ENCODE data around the gene FOXRED2.
A peak's percentile ranks its signal among the peaks of the same experiment; 100 is the strongest.
"Not testable (repeated sequence)": the region's sequence is repeated elsewhere in the genome, so short reads cannot be mapped to it uniquely, and the experiment has no call there.

The FOXRED2 gene

DNA sequence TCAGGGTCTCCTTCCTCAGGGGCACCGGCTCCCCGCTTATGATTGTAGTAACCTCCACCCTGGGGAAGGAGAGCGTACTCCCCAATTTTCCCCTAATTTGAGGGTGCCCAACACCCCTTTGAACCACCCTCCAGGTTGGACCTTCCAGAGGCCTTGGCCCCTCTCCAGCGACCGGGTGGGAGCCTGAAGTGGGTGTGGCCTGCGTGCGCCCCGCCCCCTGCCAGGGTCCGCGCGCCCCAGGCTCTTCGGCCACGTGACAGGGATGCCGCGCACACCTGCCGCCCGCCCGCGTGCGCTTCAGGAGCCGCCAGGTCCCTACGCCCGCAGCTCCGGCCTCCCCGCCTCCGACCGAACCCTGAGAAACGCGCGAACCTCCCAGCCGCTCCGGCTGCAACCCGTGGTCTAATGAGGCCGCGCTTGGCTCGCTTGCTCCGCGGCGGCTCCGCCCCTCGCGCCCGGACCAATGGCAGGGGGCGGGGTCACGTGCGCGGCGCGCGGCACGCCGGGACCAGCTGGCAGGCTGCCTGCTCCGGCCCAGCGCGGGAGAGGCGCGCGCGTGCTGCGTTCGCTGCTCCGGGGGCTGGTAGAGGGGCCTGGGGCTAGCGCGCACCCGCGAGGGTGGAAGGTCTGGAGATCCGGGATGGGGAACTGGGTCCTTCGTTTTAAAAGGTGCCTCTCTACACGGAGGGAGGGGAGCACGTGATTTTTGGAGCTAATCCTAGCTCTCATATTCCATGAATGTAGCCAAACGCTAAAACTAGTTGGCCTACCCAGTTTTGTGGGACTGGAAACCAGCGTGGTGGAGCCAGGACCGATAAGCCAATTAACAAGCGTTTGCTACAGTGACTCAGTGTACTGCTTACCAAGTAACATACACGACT, at the start of gene FOXRED2:
FOXRED2 (minus strand) TSS at position 404 of the 881 bp plus-strand sequence. CDS start 618 bp downstream, outside the sequence.
- DNase-seq, result peak; percentile 92

DNA sequence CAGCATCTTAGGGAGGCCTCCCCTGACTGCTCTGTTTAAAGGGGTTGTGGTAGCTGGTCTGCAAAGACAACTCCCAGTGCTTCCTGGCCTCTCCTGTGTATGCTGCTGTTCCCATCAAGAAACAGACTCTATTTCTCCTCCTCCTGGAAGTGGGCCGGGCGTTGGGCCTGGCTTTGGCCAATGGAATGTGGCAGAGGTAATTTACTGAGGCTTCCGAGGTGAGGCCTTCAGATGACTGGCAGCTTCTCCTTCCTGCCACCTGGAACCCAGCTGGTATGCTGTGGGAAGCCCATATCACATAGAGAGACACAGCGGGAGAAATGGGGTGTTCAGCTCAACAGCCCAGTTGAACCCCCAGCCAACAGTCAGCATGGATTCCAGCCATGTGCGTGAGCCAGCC, 47.3 kb upstream of the FOXRED2 start:
- no peak for DNase-seq

DNA sequence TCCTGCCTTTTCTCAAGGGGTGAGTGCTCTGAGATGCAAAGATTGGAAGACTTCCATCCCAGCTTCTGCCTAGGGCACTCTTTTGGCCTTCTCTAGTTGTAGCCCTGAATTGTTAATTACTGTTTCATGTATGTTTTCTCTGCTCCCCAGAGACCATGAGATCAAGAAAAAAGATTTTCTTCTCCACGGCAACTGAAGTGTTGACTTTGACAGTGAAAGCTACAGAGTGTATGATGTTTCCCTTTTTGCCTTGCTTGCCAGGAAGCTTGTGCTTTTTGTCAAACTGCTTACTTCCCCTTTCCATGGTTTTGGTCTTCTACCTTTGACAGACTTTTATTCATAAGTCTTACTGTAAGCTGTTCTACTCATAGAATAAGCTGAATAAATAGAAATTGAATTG, 45.4 kb upstream of the FOXRED2 start:
- no peak for DNase-seq

DNA sequence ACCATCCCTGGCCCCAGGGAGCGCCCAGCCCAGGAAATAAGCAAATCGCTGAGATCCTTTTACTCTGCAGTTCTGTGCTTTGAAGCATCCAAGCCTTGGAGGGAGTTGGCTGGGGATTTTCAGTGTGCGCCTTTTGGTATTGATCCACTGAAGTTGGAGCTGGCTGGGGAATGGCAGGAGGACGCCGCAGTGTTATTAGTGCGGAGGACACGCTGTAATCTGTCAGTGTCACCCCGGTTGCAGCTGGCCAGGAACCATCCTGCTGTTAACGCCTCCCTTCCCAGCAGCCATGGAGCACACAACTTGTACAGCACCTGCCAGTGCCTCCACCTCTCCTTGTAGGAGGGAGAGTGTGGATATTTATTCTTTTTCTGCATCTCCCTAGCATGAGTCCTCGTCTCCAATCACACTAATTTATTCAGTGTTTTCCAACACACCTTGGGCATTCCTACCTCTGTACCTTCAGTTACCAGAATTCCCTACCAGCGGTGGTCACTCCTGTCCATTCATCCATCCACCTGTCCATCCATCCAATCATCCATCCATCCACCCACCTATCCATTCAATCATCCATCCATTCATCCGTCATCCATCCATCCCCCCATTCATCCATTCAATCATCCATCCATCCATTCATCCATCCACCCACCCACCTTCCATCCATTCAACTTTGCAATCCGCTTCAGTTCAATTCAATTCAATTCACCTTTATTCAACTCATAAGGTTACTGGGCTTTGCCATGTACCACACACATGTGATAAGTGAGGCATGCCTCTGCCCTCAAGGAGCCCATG, 44.1 kb upstream of the FOXRED2 start:
- DNase-seq, result no peak

DNA sequence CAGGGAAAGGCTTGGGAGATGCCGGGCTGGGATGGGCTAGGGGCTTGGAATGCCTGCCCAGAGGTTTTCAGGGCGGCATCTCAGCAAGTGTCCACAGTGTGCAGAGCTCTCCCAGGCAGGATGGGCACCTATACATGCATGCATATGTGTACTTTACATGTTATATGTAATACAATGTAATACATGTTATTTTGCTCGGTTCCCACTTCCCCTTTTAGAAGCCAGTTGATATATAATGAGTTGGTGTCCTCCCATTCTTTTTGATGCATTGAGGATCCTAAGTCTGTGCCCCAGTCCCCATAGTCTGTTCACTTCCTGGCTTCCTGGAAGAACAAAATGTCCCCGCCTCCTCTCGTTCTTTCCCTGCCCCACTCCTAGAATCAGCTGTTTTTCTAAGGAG, 42.2 kb upstream of the FOXRED2 start:
- no peak for DNase-seq

DNA sequence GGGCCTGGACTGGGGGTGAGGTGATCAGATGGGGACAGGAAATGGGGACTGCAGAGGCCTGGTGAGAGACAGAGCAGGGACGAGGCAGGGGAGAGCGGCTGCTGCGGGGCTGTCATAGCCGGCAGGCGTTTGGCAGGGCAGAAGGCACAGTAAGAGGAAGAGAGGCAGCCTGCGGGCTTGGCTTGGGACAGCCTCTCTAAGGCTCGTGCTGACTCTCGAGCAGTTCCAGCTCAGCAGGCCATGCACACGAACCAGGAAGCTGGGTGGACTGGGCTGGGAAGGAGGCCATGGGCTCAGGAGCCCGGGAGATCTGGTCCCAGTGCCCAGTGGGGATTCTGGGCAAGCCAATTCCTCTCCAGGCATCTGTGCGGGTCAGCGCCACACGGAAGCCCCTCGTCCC, 41.8 kb upstream of the FOXRED2 start:
- no peak for DNase-seq

DNA sequence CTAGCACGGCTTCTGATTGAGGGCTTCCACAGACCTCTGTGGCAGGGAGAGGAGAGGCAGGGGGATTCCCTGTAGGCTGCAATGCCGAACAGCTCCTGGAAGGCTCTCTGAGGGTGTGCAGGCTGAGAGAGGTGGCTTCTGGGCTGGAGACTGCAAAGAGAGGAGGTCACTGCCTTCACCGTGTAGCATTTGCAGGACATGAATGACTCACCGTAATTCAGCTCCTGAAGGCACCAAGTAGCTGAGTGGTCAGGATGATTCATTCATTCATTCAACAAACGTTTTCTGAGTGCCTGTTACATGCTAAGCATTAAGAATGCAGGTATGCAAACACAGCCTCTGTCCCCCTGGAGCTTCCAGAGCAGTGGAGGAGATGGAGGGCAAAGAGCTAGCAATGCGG, 40.1 kb upstream of the FOXRED2 start:
- DNase-seq, result peak; percentile 9

DNA sequence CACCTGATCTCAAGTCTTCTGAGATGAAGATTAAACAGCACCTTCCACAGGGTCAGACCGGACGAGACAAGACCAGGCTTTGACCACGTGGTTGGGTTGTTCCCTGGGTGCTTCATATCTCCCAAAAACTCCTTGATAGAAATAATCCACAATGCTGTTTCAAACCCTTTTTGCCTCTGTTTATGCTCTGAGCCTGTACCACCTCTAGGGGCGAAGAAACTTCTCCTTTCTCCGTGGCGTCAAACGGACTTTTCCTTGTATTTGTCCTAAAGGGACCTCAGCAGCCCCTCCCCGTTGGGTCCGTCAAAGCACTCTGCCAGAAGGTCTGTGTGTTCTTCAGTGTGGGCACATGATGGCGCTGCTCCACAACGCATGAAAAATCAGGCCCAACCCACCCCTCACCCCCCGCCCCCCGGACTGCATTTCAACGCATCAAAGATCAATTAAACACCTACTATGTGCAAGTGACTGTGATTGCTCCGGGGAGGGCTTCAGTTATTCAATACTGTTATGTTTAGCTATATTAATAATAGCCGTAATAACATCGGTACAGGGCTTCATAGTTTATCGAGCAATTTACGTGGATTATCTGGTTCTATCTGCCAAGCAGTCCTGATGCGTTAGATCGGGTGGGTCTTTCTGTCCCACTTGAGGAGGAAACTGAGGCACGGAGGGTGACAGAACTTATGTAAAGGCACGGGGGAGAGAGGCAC, 39.4 kb upstream of the FOXRED2 start:
- DNase-seq, result peak; percentile 64

DNA sequence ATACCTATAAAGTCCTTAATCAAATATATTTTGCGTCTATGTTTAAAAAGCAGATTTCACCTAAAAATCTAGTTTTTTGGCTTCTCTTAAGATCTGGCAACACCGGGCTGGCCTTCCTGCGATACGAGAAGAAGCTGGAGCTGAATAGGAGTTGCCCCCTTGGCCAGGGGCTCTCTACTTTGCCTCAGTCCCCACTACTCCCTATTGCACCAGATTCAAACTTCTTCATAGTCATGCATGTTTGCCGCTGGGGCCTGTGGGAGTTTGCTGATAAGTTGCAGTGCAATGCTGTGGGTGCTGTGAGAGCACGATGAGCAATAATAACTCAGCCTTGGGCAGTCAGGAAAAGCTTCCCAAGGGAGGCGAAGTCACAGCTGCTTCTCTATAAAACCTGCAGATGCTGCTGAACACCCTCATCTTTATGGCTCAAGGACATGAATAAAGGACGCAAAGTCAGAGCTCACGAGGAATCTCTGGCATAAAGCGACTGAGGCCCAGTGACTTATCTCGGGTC, 37.3 kb upstream of the FOXRED2 start:
- no peak for DNase-seq

DNA sequence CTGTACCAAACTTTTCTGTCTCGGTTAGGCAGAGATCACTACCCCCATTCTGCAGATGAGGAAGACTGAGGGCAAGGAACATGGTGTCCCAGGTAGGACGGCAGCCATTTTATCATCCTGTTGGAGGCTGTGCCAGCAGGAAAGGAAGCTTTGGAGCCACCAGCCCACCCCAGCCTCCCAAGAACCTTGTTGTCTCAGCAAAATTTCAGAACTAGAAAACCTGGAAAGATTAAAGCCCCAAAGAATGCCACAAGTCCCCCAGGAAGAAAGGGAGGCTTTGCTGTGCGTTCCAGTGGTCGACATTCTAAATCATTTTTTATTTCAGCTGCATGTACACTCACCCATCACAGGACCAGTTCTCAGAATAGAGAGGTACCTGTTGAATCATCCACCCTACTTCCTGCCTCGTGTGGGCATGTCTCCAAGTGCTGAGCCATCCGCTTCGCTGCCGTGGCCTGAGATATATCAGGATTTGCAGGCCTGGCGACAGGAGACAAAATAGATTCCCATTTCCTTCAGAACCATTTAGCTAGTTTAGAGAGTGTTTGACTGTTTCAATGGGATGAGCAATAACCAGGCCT, 35.1 kb upstream of the FOXRED2 start:
- DNase-seq, result peak; percentile 70

DNA sequence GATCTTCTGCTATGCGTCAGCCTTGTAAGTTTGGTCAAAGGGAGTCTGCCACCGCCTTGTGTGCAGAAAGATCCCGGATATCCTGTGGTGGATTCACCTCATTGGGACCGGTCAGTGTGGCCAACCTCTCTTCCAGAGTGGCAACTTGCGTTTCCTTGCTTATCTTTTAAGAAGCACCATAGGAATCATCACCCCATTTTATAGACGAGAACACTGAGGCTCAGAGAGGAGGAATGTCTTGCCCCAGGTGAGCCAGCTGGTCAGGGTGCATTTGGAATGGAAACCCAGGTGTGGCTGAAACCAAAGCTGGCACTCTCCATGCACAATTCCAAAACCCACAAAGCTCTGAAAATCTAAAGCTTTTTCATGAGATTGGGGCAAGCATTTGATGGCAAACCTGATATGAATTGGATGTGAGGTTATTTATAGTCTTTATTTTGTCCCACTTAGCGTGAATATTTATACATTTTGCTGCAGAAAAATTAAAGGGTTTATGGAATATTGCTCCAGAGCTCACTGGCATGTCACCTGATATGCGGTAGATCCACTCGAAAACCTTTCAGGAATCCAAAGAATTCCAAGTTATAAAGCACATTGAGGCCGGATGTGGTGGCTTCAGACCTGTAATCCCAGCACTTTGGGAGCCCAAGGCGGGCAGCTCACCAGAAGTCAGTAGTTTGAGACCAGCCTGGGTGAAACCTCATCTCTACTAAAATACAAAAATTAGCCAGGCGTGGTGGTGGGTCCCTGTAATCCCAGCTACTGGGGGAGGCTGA, 34.2 kb upstream of the FOXRED2 start:
- no peak for DNase-seq

DNA sequence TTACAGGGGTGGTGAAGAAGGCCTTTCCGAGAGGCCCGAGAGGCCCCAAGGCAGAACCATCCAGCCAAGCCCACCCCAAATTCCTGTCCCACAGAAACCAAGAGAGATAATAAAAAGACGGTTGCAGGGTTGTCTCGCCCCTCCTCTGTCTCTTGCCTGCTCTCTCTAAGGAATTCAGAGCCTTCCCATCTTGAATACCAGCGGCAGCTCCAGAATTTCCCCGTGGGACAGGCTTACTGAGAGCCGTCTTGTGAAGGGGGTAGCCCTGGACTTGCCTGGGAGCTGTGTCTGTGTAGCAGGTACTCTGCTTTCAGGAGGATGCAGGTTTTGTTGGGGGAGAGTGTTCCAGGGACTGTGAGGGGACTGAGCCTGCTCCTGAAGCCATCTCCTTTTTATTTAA, 31.7 kb upstream of the FOXRED2 start:
- no peak for DNase-seq

DNA sequence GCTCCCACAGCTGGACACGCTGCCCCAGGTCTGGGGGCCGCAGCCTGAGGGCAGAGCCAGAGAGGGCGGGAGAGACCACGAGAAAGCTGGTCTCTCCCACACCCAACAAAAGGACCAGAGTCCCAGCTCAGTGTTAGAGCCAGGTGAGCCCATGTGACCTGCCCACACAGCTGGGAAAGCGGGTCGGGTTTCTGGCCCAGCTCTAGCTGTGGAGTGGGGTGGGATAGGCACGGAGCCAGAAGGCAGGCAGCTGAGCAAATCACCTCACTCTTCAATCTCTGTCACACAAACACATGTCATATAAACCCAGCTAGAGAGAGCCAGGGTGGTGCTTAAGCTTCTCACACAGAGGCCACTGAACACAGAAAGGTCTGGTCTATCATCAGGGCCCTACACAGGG, 29.9 kb upstream of the FOXRED2 start:
- DNase-seq, result no peak

DNA sequence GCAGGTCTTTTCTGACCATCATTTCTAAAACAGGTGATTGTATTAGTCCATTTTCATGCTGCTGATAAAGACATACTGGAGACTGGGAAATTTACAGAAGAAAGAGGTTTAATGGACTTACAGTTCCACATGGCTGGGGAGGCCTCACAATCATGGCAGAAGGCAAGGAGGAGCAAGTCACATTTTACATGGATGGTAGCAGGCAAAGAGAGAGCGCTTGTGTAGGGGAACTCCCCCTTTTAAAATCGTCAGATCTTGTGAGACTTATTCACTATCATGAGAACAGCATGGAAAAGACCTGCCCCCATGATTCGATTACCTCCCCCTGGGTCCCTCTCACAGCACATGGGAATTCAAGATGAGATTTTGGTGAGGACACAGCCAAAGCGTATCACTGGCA, 26.5 kb upstream of the FOXRED2 start:
- not testable (repeated sequence) for DNase-seq

DNA sequence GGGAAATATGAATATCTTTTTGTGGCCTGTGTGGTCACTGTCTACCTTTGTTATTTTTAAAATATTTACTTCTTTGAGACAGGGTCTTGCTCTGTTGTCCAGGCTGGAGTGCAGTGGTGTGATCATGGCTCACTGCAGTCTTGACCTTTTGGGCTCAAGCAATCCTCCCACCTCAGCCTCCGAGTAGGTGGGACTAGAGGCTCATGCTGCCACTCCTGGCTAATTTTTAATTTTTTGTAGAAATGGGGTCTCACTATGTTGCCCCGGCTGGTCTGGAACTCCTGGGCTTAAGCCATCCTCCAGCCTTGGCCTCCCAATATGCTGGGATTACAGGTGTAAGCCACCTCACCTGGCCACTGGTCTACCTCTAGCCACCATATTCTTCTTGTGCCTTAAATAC, 25.6 kb upstream of the FOXRED2 start:
- no peak for DNase-seq

DNA sequence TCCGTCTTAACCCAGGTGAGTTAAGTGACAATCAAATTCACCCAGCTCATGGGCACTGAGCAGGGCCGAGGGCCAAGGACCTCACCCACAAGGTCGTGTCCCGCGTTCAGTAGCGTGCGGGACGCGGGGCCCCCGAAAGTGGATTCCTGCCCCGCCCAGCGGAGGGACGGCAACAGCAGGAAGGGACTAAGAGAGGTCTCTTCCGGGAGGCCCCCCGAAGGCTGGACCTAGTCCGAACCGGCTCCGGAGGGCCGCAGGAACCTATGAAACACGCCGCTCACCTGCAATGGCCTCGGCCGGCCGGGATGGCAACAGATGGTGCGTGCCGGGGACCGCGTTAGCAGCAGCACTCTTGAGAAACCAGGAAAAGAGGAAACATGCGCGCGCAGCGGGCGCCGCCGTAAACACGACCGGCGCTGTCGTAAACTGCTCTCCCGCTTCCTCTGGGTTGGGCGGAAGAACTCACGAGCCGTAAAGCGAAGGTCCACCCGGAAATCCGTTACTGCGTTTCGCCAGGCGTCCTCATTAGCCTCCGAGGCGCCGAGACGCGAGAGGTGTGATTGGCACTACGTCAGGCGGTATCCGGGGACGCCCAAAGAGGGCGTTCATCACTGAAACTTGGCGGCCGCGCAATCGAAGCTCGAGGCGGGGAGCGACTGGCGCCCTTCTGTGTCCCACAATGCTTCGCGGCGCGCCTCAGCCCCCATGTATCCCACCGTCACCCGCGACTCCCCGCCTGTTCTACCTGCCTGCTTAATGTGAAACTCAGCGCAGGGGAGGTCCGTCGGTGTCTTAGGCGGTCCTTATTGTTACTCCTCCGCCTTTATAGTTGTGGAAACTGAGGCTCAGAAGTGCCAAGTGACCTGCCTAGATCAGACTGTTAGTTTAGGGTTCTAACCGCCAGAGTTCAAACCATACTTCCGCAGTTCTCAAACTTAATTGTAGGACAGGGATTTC, 22.2 kb upstream of the FOXRED2 start, which contains the start of gene EIF3D:
EIF3D (minus strand) TSS at position 372 of the 957 bp plus-strand sequence. CDS start 3,045 bp downstream, outside the sequence.
- DNase-seq, result peak; percentile 99

DNA sequence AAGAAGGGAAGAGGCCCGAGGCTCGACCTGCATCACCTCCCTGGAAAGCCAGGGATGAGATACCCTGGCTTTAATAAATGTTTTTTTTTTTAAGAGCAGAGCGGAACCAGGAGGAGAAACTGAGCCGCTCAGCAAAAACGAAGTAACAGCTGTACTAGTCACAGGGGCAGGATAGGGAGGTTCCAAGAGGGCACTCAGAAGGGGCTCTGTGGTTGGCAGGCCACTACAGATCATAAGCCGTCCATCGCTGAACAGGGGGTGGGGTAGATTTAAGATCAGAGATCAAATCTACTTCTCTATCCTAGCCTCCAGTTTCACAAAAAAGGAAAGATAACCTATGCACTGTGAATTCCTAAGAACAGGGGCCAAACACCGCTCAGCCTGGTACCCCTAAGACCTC, 21.5 kb upstream of the FOXRED2 start:
- peak; percentile 29 for DNase-seq

DNA sequence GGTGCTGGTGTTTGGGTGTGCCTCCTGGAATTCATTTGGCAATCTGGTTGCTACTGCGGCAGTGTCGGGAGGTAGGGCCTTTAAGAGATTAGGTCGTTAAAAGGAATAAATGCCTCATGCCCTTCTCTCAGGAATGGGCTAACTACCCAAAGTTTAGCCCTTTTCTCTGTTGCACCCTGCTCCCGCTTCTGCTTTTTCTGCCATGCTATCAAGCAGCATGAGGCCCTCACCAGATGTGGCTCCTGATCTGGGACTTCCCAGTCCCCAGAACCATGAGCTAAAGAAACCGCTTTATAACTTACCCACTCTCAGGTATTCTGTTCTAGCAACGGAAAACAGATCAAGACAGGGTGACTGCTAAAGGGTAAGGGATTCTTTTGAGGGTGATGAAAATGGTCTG, 15.8 kb upstream of the FOXRED2 start:
- DNase-seq, result no peak

DNA sequence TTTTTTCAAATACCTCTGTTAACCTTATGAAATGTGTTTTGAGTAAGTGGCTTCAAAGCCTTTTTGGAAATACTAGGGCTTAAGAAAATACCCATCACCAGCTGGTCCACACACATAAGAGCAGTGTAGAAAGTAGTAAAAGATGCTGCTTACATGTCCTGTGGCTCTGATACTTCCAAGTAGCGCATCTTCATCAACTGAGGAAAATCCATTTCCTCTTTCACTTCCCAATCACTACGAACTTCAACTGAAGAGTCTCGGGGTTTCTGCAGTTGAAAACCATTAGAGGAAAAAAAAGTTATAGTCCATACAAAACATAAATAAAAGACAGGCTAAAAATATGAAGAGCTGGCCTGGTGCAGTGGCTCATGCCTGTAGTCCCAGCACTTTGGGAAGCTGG, 13.6 kb upstream of the FOXRED2 start:
- no peak for DNase-seq

DNA sequence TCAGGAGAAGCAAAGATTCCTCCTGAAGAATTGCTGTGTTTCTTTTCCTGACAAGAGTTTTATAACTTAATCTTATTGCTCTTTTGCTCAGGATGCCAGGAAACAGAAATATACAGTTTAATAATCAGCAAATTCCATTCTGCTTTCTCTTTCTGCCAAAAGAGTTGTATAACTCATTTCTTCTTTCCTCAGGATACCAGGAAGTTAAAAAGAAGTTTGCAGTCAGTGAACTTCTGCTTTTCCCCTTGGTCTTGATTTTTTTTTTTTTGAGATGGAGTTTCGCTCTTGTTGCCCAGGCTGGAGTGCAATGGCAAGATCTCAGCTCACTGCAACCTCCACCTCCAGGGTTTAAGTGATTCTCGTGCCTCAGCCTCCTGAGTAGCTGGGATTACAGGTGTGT, 13.1 kb upstream of the FOXRED2 start:
- not testable (repeated sequence) for DNase-seq

DNA sequence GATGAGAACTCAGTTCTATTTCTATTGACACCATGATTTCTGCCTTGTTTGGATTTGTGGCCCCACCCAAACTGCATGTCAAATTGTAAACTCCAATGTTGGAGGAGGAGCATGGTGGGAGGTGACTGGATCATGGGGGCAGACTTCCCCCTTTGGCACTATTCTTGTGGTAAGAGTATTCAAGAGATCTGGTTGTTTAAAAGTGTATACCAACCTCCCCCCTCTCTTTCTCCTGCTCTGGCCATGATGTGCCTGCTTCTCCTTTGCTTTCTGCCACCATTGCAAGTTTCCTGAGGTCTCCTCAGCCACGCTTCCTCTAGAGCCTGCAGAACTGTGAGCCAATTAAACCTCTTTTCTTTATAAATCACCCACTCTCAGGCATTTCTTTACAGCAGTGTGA, 7.9 kb upstream of the FOXRED2 start:
- no peak for DNase-seq

Data from activated CD4-positive, alpha-beta T cell treated with anti-CD3 and anti-CD28 coated beads for 48 hours (primary cell).